Kidney (tissue), 14 donors: ENCODE results near the gene ABHD10. TPM values are rescaled to one million over a fixed set of nuclear protein-coding genes. Genes with fewer than 3 reads are reported as not detected.

Experiments used
- DNase-seq, 5 donors: peaks; one replicate each; pipeline ENCODE4 v3.0.0-alpha.2; 2013 to 2020
- FAIRE-seq: peaks from 2 replicates; lab custom pipeline; 2012; peaks lifted over from hg19 to GRCh38; lab: Jason Lieb, UNC
- H3K27ac ChIP-seq, 2 donors: one replicate each; pipeline ENCODE4 v1.7.0; 2013; ENCODE audit warnings: low read depth in 2 of 2, low read length in 2 of 2, inconsistent platforms in 1 of 2
- H3K27me3 ChIP-seq: one replicate; pipeline ENCODE4 v1.7.1; 2013; ENCODE audit warnings: low read length, inconsistent platforms; ENCODE audit not compliant: control insufficient read depth, insufficient read depth
- H3K36me3 ChIP-seq, 3 donors: one replicate each; pipeline versions ENCODE4 v1.7.0 to v1.7.1; 2013; ENCODE audit warnings: low read length in 3 of 3, control low read depth in 1 of 3, inconsistent platforms in 1 of 3; ENCODE audit not compliant: insufficient read depth in 3 of 3, control insufficient read depth in 2 of 3
- H3K4me1 ChIP-seq, 3 donors: one replicate each; pipeline versions ENCODE4 v1.7.0 to v1.7.1; 2013; ENCODE audit warnings: low read length in 3 of 3, inconsistent platforms in 1 of 3, low read depth in 1 of 3; ENCODE audit not compliant: control insufficient read depth in 2 of 3, insufficient read depth in 2 of 3
- H3K4me3 ChIP-seq, 3 donors: one replicate each; pipeline versions ENCODE4 v1.7.0 to v1.8.1; 2013; ENCODE audit warnings: low read length in 3 of 3, control low read depth in 1 of 3, inconsistent platforms in 1 of 3
- H3K9ac ChIP-seq, 3 donors: one replicate each; pipeline versions ENCODE4 v1.7.0 to v1.7.1; 2013; ENCODE audit warnings: low read length in 3 of 3, control low read depth in 1 of 3, inconsistent platforms in 1 of 3
- H3K9me3 ChIP-seq, 3 donors: one replicate each; pipeline versions ENCODE4 v1.7.0 to v1.7.1; 2013; ENCODE audit warnings: low read length in 3 of 3, control low read depth in 1 of 3, inconsistent platforms in 1 of 3; ENCODE audit not compliant: control insufficient read depth in 2 of 3, insufficient read depth in 1 of 3
- CTCF ChIP-seq: IDR thresholded peaks from 3 replicates; pipeline ENCODE4 v1.5.1; 2012; ENCODE audit warnings: mild to moderate bottlenecking, moderate library complexity, borderline replicate concordance; ENCODE audit not compliant: insufficient read depth; ENCODE audit errors: extremely low read depth
- intact Hi-C: fragments of 100-400 bp; cut with DNase I; formaldehyde crosslinking; loops from one replicate; pipeline ENCODE4 v1.11.1; 2022
- polyA plus RNA-seq: library from polyadenylated mRNA; stranded (reverse); fragments of 350-450 nt; fragmentation: Illumina TruSeq; extraction: RNeasy Lipid Tissue Mini Kit (QIAGEN cat#74804); gene quantifications from one replicate; pipeline ENCODE4 v1.2.3, GENCODE V29; 2014; ENCODE audit warnings: low read depth, low replicate concordance; ENCODE audit not compliant: insufficient read depth
- total RNA-seq: library from RNA; stranded (reverse); fragmentation: NEBNext Ultra II Directional; extraction: Animal tissue kit (Norgen Biotek cat#: 25700); gene quantifications from one replicate; pipeline ENCODE4 v1.2.1, GENCODE V29; 2021
- donor health status: control.
- donor health status: control.
- donor health status: control.
- donor health status: control.
- donor health status: control.
- donor health status: DM: yes; HTN: yes; CAD: no.
- donor health status: Normal renal cell carcinoma (clear cell type).

The ABHD10 gene
- total and polyA plus RNA-seq, 2 donors from 2014 or later = 30.9 to 53.2 TPM

GRCh38 chr3:111999484-112000324 is 20.9 kb downstream of the ABHD10 start:
- Histone ChIP-seq H3K4me1 (peaks cover 0 to 3% (median 0%) of the 10 kb centered on the region in 3 donors), H3K9me3 (no peaks in the 10 kb centered on the region), H3K27me3 (no peaks in the 10 kb centered on the region), H3K9ac (peak overlapping the region in 1 of 3 donors; percentile 56), H3K4me3 (peak overlapping the region in 2 of 3 donors; percentile 58 to 69), H3K36me3 (no peaks in the 10 kb centered on the region), H3K27ac (no peak overlapping the region)
- intact Hi-C loops = no loop called here
- FAIRE-seq = no peak
- TF ChIP-seq CTCF = no peak
- DNase-seq = peak in 2 of 5 donors; percentile 60 to 74

- no peak overlapping the region for H3K9ac ChIP-seq
- intact Hi-C loops = no loop called here
- no peak for DNase-seq
- no peak overlapping the region for H3K4me3 ChIP-seq
- H3K27ac ChIP-seq = no peak overlapping the region
- H3K4me1 ChIP-seq = peaks cover 0 to 3% (median 0%) of the 10 kb centered on the region in 3 donors
- no peak for FAIRE-seq
- H3K27me3 ChIP-seq = no peaks in the 10 kb centered on the region
- H3K9me3 ChIP-seq = no peaks in the 10 kb centered on the region
- no peak for TF ChIP-seq CTCF
- no peaks in the 10 kb centered on the region for H3K36me3 ChIP-seq
Measured at GRCh38 chr3:112000367-112000771, 21.5 kb downstream of the ABHD10 start.

- Histone ChIP-seq H3K27me3 (no peaks in the 10 kb centered on the region), H3K27ac (no peak overlapping the region), H3K4me3 (no peak overlapping the region), H3K9me3 (no peaks in the 10 kb centered on the region), H3K36me3 (no peaks in the 10 kb centered on the region), H3K9ac (no peak overlapping the region), H3K4me1 (peaks cover 0 to 3% (median 0%) of the 10 kb centered on the region in 3 donors)
- FAIRE-seq (no peak), DNase-seq (no peak)
- TF ChIP-seq CTCF = no peak
- intact Hi-C loops = no loop called here
Measured at GRCh38 chr3:112000966-112001365, 22.1 kb downstream of the ABHD10 start.
